HG03045 (cell line): ENCODE data around the gene C9orf152.
"Not testable (repeated sequence)": the region's sequence is repeated elsewhere in the genome, so short reads cannot be mapped to it uniquely, and the experiment has no call there.

Source experiments
- ATAC-seq: cut with Tn5 transposase; IDR thresholded peaks from one replicate; pipeline ENCODE4 v1.9.1; 2021; ENCODE audit warnings: mild to moderate bottlenecking, moderate library complexity; ENCODE audit not compliant: unreplicated experiment

C9orf152 gene

DNA sequence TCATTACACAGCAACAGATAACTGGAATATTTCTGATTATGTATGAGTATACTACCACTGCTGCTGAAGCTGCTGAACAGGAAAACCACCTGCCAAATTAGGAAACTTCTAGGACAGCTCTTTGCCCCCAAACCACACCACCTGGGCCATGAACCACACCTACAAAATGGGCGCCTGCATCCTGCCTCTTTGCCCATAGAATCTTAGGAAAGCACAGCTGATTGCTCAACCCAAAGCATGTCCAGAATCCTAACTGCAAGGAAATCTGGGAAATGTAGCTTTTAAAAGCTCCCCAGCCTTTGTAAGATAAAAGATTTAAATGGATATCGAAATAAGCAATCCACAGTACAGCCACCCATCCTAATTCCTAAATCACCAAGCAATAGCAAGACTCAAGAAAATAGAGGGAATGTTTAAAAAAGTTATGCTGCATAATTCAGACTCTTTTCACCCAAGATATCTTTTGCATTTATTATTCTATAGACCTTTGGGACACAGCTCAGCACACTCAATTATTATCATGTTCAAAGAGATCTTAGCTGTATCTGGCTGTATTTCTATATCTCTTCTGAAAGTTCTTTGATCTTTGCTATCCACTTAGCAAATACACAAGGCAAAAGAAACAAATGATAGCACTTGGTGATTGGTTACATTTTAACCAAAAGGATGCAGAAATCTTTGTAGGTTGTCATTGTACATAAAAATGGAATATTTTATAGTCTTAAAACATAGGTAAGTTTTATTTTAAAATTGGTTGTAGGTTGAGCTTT is 6.8 kb upstream of the C9orf152 start:
- no peak for ATAC-seq

DNA sequence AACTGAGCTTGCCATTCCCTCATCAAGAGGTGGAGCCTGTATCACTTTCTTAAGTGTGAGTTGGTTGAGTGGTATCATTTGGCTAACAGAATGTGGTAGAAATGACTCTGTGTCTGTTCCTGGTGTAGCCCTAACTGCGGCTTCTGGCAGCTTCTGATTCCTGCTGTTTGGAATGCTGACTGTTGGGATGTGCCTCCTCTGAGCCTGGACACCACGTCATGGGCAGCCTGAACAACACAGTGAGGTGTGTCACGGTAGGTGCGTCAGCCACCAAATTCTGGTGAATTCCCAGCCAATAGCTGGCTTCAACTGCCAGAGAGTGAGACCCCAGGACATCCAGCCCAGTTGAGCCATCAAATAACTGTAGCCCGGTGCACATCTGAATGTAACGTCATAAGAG is 6.1 kb upstream of the C9orf152 start:
- no peak for ATAC-seq

DNA sequence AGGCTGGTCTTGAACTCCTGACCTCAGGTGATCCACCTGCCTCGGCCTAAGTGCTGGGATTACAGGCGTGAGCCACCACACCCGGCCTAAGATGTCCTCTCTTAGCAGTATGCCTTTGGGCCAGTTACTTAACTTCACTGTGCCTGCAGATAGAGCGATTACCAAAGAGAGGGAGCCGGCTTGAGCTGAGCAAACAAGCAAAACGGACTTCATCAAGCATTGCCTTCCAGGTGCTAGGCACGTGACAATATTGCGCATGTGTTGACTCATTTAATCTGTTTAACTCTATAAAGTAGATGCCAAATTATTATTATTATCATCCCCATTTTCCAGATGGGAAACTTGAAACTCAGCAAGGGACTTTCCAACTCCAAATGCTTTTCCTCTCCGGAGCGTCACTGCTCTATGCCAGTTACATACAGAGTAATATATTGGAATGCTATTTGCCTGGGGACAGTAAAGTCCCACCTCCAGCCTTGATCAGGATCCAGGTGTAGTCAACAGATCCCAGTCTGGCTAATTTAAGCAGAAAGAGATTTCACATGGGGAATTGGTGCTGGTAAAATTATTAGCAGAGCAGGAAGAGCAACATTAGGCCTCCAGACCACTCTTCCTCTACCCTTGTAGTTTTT is 5.6 kb upstream of the C9orf152 start:
- ATAC-seq, result no peak

DNA sequence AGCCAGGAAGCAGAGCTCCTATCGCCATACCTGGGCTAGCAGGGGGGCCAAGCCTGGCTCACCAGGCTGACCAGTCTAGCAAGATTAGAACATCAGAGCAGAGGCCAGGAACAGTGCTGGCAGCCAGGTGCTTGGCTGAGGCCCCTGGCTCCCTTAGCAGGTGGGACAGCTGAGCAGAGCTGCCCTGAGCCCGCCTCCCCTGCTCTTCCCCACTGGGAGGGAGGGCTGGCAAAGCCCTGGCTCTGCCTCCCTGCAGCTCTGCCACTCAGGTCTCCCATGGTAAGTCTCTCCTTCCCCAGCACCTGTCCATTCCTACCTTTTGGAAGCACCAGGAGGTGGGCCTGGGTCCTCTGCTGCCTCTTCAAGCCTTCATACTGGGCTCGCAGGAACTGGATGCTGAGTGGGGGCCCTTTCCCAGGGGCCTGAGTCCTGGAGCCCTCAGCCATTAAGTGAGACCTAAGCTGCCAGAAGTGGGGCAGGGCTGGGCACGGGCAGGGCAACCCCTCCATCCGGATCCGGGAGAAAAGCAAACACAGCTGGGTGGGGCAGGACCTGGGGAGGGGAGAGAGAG is 803 bp downstream of the C9orf152 start:
- no peak for ATAC-seq

DNA sequence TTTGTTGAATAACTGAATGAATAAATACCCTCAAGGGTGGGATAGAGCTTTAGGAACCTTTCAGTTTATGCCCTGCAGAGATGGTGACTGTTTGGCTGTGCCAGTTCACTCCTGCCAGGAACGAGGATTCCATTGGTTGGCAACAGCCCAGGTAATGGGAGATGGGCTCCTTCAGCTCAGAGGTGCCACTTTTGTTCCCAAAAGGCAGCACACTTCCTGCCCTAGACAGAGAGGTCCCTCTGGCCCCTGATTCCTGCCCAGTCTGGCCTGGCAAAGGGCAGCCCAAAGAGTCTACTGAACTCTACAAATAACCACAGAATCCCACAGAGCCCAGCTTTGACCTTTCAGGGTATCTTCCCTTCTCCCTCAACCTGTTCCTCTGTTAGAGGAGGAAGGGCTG is 1.6 kb downstream of the C9orf152 start:
- no peak for ATAC-seq

DNA sequence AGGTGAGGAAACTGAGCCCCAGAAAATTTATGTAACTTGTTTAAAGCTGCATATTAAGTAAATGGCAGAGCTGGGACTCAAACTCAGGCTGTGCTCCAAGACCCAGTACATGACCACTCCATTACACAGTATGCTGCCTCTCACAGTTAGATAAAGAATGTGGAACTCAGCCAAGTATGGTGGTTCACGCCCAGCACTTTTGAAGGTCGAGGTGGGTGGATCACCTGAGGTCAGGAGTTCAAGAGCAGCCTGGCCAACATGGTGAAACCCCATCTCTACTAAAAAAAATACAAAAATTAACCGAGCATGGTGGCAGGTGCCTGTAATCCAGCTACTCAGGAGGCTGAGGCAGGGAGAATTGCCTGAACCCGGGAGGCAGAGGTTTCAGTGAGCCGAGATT is 2.3 kb downstream of the C9orf152 start:
- ATAC-seq, result not testable (repeated sequence)

DNA sequence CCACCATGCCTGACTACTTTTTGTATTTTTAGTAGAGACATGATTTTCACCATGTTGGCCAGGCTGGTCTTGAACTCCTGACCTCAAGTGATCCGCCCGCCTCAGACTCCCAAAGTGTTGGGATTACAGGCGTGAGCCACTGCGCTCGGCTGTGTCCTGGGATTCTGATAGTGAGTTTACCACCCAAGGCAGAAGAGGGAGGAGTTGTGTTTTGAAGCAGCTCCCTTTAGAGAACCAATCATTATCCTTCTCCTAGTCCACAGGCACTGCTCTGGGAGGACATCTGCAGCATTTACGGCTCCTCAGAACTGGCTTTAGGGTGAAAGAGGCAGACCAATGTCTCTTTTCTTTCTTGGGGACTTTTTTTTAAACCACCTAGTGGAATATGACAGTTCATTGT is 5.7 kb downstream of the C9orf152 start:
- no peak for ATAC-seq

DNA sequence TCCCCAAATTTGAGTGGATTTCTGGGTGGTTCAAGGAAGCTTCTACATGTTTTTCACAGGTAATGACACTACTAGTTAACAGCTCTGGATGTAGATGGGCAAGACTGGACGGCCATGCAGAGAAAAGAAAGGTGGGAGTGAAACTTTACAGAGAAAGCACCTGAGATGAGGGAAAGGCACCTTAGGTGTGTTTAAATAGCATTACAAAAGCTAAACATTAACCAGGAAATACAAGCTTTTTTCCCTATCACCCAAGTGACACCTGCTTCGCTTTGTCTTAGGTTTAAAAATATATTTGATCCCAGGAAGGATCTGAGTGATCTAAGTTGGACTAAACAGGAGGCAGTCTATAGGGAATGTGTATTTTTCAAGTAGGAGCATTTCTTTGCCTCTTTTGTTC is 8.3 kb downstream of the C9orf152 start:
- ATAC-seq, result no peak

DNA sequence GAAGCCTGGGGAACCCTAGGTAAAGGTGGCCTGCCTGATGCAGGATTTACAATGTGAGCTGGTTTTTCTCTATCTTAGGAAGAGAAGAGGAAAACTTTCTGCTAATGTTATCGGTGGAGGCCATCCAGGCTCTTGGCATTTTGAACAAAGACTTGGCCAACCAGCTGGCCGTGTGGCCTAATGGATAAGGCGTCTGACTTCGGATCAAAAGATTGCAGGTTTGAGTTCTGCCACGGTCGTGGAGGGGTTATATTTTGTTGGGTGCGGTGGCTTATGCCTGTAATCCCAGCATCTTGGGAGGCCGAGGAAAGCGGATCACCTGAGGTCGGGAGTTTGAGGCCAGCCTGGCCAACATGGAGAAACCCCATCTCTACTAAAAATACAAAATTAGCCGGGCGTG is 9.6 kb downstream of the C9orf152 start:
- ATAC-seq, result no peak

DNA sequence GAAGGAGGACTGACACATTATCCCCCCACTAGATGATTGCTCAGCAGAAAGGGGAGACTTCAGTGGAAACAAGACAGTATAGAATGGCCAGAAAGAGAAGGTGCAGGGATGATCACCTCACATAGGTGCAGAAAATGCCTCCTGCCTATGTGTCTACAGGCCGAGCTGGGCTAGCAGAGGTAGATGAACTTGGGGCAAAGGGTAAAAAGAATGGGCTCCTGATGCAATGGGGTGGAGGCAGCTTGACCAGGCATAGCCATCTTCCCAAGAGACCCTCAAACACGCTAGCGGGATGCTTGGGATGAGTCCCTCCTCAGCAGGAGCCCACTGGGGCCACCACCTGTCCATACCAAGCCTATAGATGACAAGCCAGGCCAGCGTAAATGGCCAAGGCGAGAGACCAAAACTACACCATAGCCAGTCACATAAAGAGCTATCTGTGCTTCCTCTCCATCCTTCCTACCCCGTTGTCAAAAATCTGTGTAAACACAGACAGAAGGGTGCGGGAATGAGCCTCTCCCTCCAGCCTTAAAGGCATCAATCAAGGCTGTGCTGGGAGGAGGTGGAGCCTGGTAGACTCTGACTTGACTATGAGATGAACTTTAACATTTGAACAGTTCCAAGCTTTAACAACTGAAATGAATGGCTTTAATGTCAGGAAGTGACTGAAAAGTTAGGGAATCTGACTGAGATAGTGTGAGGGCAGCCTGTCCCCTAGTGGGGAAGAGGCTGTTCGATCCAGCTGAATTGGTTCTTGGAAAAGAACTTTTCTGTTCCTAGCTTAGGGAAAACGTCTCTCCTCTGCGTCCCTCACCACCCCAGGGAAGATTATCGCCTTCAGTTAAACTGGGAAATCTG is 10.4 kb downstream of the C9orf152 start:
- no peak for ATAC-seq

DNA sequence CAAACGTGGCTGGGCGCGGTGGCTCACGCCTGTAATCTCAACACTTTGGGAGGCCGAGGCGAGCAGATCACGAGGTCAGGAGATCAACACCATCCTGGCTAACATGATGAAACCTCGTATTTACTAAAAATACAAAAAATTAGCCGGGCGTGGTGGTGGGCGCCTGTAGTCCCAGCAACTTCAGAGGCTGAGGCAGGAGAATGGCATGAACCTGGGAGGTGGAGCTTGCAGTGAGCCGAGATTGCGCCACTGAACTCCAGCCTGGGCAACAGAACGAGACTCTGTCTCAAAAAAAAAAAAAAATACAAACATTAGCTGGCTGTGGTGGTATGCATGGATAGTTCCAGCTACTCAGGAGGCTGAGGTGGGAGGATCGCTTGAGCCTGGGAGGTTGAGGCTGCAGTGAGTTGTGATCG is 11.9 kb downstream of the C9orf152 start:
- not testable (repeated sequence) for ATAC-seq

DNA sequence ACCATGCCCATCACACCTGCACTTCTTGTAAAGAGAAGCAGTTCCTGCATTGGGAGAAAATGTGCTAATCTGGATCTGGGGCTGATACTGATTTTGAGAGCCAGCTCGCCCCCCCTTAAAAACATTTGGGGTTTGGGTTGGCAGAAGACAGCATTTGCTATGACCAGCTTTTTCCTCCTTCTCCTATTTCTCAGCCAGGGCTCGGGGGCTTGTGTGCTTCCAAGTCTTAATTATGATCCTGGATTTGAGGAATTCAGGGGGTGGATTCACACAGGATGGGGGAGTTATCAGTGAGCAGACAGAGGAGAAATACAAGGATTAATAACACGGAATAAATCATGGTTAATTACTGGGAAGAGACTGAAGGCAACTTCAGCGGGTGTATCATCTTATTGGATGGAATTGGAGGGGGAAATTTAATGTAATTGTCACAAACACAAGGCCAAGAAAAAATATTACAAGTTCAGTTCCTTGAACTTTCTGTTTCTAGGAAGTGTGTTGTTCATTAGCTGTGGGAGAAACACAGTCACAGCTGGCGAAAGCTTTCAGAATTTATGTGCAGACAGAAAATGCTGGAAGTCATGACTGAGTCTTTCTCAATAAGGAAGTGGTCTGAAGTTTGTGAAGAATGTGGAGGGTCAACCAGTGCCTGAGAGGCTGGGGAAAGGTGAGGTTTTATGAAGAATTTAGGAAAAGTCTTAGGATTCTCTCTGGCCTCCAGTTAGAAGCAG is 15.3 kb downstream of the C9orf152 start:
- ATAC-seq, result no peak

DNA sequence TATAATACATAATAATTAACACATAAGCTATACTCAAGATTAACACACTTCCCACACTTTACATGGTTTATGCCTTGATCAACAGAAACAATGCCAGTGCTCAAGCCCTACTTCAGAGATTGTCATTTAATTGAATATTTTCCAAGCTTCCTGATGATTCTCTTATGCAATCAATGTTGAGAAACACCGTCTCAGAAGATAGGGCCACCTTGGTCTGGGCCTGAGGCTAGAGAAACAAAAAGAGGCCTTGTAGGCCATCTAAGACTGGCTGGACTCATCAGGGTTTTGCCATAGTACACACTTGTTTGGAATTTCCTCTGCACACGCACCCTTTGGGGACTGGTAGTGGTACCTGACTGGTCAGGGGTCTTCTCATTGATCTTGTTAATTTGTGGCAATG is 16.3 kb downstream of the C9orf152 start:
- no peak for ATAC-seq

DNA sequence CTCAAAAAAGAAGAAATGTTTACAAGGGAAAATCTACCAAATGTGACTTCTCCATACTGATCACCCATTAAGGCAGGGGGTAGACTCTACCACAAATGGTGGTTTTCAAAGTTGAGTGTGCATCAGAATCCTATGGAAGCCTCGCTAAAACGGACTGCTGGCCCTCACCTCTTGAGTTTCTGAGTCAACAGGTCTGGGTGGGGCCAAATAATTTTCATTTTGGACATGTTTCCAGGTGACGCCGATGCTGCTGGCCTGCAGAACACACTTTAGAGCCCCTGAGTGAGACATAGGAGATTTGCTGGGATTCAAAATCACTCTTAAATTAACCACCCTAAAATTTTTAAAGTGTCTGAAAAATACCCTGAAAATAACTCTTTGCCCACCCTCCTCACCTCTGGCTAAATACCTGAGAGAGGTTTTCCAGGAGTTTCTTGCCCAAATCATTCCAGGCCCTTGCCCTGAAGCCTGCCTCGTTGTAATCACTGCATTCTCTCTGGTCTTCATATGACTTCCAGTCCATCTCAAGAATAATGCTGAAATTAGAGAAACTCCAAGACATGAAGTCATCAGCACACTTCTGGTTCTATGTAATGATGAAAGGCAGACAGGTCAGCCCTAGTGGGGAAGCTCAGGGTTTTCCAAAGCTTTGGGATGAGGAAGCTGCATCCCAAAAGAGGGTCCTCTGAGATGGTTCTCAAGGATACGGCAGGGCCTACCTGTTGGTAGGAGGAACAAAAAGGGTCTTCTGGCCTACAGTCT is 18.2 kb downstream of the C9orf152 start:
- no peak for ATAC-seq

DNA sequence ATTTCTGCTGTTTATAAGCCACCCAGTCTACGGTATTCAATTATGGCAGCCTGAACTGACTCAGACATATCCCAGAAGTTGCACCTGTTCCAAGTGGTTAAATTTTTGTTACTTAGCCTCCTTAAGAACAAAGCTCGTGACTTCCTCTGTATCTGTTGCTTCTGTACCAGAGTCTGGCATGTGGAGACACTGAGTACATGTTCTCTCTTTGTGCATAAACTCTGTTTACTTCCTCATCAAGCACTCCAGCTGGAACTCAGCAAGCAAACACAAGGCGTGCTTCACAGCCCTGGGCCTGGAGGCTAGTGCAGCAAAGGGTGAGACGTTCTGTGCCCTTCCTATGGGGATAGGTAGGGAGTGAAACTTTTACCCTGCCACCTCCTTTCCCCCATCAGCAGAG is 19.0 kb downstream of the C9orf152 start:
- no peak for ATAC-seq

DNA sequence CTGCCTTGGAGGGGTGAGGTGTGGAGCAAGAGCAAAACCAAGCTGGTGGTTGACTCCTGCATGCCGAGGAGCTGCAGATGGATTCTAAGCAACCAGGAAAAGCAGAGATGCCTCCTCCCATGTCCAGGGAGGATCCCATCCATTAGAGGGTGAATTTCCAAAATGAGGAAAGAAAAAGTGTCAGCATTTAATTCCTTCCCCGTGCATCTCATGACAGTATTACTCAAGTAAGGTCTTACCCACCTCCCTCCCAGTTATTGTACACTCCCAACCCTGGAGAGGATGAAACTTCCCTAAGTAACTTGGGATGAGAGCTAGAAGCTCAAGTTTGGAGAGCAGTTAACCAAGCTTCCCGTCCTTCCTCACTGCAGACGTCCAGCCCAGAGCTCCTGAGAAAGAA is 19.9 kb downstream of the C9orf152 start:
- ATAC-seq, result no peak

DNA sequence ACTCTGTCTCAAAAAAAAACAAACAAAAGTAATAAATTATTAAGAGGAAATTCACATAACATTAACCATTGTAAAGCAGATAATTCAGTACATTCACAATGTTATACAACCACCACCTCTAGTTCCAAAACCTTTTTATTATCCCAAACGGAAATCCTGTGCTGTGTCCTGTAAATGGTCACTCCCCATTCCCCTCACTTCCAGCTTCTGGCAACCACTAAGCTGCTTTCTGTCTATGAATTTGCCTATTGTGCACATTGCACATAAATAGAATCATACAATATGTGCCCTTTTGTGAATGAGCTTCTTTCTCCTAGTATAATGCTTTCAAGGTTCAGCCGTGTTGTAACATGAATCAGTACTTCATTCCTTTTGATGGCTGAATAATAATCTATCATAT is 20.8 kb downstream of the C9orf152 start:
- ATAC-seq, result no peak

DNA sequence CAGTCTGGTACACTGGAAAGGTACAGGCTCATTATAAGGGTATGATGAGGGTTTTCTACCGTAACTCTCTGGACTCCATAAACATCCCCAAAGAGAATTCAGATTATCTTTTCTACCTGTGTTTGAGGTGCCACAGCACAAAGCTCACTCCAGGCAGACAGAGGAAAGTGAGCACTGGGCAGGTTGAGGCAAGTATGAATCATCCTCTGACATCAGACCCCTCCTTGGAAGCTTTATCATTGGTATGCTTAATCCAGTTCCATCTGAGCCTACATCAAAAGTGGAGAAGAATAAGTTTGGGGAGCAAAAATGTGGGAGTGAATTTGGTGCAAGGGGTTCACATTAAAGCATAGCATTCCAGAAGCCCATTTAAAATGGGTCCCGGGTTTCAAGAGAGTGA is 21.7 kb downstream of the C9orf152 start:
- ATAC-seq, result no peak

DNA sequence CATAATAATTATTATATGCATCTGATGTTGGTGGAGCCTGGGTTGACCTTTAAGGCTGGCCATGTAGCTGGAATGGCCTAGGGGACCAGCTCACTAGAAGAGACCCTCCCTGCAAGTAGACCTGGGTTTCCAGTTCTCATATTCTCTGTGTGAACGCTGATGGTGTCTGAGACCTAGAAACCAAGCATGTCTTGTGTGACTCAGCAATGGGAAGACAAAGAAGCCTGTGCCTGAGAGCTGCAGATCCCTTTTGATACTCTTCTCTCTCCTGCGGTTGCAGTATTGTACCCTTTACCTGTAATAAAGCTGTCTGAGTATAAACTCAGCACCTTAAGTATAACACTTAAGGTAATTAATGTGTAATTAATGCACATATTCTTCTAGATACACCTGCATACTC is 22.2 kb downstream of the C9orf152 start:
- ATAC-seq, result no peak
